Upper lobe of left lung (tissue), 4 donors: ENCODE measurements around the gene NEURL3.

Experiments used
- CTCF ChIP-seq, 6 experiments: fragments of 450-650 bp in 4 of 6; fragments of 200-600 bp in 2 of 6; sonication (generic) in 2 of 6; IDR thresholded peaks; one replicate each; pipeline ENCODE4 v1.5.1; 2016 to 2019; ENCODE audit warnings: antibody characterized with exemption in 6 of 6
- EP300 ChIP-seq, 4 donors: sonication (generic); formaldehyde crosslinking; IDR thresholded peaks; one replicate each; pipeline ENCODE4 v1.5.1; 2017; ENCODE audit warnings: antibody characterized with exemption in 4 of 4, control low read depth in 2 of 4
- POLR2A ChIP-seq, 4 donors: fragments of 450-650 bp; IDR thresholded peaks; one replicate each; pipeline ENCODE4 v1.5.1; 2016 to 2017; ENCODE audit warnings: antibody characterized with exemption in 4 of 4, mild to moderate bottlenecking in 2 of 4
- POLR2AphosphoS5 ChIP-seq, 2 donors: sonication (generic); formaldehyde crosslinking; IDR thresholded peaks; one replicate each; pipeline ENCODE4 v1.5.1; 2017; ENCODE audit warnings: antibody characterized with exemption in 2 of 2

DNA sequence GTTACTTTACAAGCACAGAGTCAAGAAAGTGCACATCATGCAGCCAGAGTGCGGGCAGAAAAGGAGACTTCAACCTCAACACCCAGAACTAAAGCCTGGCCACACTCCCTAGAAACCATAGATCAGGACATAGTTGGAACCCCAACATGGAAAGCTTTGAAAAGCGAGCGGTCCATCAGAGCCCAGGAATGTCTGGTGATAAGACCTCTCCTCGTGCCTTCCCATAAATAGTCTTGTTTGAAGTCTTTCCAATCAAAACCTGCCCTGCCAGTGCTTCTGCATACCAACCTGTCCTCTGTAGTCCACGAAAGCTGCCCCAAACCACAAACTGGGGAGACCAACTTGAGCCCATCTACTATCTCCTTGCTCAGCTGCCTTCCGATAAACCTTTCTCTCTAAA, 55.5 kb downstream of the NEURL3 start:
- TF ChIP-seq CTCF (IDR thresholded peaks at IDR 0.05): no peak
- no peak for TF ChIP-seq POLR2A (IDR thresholded peaks at IDR 0.05)
- no peak for TF ChIP-seq EP300 (IDR thresholded peaks at IDR 0.05)
- no peak for TF ChIP-seq POLR2AphosphoS5 (IDR thresholded peaks at IDR 0.05)
